Mesothelial cell of epicardium (in vitro differentiated cells): ENCODE results near the gene SLF2. TPM values are rescaled to one million over a fixed set of nuclear protein-coding genes. Genes with fewer than 3 reads are reported as not detected.
A peak's percentile ranks its signal among the peaks of the same experiment; 100 is the strongest.

ENCODE experiments used
- DNase-seq, 2 experiments: peaks; one replicate each; pipeline ENCODE4 v3.0.0; 2021; ENCODE audit warnings: low spot score in 2 of 2; ENCODE audit not compliant: unreplicated experiment in 2 of 2
- H3K27ac Mint-ChIP-seq: 2 replicates; pipeline ENCODE4 v1.8.0; 2021; ENCODE audit warnings: mixed read lengths
- H3K27me3 Mint-ChIP-seq: 2 replicates; pipeline ENCODE4 v1.8.0; 2021; ENCODE audit warnings: low read depth, mixed read lengths
- H3K36me3 Mint-ChIP-seq: 2 replicates; pipeline ENCODE4 v1.8.0; 2021; ENCODE audit warnings: mixed read lengths
- H3K4me1 Mint-ChIP-seq: 2 replicates; pipeline ENCODE4 v1.8.0; 2021; ENCODE audit warnings: mixed read lengths
- H3K4me3 Mint-ChIP-seq: 2 replicates; pipeline ENCODE4 v1.8.0; 2021; ENCODE audit warnings: mild to moderate bottlenecking, moderate library complexity, mixed read lengths
- H3K9me3 Mint-ChIP-seq: 2 replicates; pipeline ENCODE4 v1.8.0; 2021; ENCODE audit warnings: mixed read lengths
- total RNA-seq: library from RNA; stranded (reverse); gene quantifications from 3 replicates; pipeline ENCODE4 v1.2.1, GENCODE V29; 2021
- TF ChIP-seq, protein P1 (sequence below): fragments of 200-600 bp; sonication (generic); IDR thresholded peaks from one replicate; pipeline ENCODE4 v1.5.0; 2021; ENCODE audit warnings: antibody characterized with exemption; ENCODE audit not compliant: unreplicated experiment

Gene SLF2
- total RNA-seq, 1 donor from 2014 or later, result 35.5 TPM

DNA sequence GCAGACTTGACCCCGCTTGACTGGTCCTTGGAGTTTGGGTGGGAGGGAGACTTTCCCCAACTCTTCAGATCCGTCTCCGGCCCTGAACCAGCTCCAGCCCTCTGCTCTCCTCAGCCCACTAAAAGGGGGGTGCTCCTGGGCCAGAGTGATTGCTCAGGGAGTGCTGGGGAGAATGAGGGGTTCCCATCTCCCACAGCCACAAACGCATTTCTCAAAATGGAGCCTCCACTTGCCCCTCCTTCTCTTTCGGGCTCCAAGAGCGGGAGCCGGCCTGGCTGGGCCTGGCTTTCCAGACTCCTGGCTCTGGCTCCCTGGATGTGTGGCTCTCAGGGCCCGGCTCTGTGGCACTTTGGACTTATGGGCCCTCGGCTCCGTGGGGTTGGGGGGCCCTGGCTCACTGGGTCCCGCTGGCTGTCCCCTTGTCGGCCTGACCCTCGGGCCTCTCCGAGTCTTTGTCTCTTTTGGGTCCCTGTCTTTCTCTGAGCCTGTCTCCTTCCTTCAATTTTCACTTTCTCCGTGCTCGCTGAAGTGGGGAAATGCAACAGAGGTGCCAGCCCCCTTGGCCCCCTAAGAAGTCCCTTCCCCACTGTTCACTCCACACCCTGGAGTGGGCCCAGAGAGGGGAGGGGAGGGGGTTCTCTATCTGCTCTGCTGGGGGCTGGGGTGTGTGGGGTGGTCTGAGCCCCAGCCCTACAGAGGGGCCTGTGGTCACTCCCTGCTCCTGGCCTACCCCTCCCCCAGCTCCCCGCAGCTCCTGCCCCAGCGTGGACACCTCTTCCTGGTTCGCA lies 87.6 kb downstream of the SLF2 start:
- TF ChIP-seq, protein P1, sequence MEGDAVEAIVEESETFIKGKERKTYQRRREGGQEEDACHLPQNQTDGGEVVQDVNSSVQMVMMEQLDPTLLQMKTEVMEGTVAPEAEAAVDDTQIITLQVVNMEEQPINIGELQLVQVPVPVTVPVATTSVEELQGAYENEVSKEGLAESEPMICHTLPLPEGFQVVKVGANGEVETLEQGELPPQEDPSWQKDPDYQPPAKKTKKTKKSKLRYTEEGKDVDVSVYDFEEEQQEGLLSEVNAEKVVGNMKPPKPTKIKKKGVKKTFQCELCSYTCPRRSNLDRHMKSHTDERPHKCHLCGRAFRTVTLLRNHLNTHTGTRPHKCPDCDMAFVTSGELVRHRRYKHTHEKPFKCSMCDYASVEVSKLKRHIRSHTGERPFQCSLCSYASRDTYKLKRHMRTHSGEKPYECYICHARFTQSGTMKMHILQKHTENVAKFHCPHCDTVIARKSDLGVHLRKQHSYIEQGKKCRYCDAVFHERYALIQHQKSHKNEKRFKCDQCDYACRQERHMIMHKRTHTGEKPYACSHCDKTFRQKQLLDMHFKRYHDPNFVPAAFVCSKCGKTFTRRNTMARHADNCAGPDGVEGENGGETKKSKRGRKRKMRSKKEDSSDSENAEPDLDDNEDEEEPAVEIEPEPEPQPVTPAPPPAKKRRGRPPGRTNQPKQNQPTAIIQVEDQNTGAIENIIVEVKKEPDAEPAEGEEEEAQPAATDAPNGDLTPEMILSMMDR, result no peak
- no peaks in the 10 kb centered on the region for H3K27me3 Mint-ChIP-seq
- peak in 1 of 2 experiments; percentile 65 for DNase-seq
- peak overlapping the region; percentile 92 for H3K27ac Mint-ChIP-seq
- peaks cover 39% of the 10 kb centered on the region for H3K4me1 Mint-ChIP-seq
- H3K4me3 Mint-ChIP-seq, result peak overlapping the region; percentile 73
- H3K9me3 Mint-ChIP-seq, result no peaks in the 10 kb centered on the region
- H3K36me3 Mint-ChIP-seq, result peaks cover 5% of the 10 kb centered on the region

DNA sequence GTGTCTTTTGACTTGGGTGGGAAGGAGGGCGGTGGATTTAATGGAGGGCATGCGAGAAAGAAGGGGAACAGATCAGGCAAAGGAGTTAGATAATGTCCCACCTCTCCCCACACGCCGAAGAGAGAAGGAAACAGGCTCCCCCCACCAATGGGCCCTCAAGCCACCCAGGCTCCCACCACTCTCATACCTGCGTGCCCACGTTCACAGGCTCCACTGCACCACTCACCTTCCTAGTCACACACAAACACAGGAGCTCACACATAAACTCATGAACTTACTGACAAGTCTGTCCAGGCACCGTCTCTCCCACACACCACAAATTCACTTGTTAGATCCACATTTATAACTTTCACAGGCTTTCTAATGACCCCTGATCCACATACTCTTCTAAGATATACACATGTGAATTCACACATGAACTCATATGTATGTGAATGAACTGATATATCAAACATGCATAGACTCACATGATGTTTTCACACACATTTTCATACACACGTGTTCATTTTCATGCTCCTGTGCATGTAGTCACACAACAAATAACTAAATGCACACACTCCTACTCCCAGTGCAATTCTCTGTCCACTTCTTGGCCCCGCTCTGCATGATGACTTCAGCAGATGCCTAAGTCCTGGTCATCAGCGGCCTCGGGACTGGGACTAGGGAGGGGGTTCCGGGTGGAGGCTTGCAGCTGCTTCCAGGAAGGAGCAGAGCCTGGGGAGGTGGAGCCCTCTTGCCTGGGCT lies 88.3 kb downstream of the SLF2 start:
- TF ChIP-seq, protein P1, result no peak

DNA sequence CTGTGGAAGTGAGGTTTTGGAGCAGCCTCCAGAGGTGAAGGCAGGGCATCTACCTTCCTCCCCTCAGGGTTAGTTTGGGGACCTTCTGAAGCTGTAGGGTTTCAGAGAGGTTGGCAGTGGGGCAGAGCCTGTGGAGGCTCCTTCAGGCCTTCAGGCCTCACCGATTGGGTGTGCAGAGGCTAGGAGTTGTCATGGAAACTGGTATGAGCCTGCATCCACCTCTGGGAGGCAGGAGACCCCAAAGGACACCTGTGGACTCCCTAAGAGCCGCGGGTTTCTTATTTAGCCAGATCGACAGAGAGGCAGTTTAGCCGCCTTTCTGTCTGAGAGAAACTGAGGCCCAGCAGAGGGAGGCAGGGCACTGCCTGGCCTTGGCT lies 88.9 kb downstream of the SLF2 start:
- peak overlapping the region; percentile 92 for H3K27ac Mint-ChIP-seq

More for the DNA sequence above, 88.3 kb downstream of the SLF2 start:
- Mint-ChIP-seq H3K9me3 (no peaks in the 10 kb centered on the region), H3K4me3 (peak overlapping the region; percentile 73), H3K4me1 (peaks cover 32% of the 10 kb centered on the region), H3K27ac (peak overlapping the region; percentile 92), H3K36me3 (peaks cover 6% of the 10 kb centered on the region), H3K27me3 (no peaks in the 10 kb centered on the region)
- no peak for DNase-seq

DNA sequence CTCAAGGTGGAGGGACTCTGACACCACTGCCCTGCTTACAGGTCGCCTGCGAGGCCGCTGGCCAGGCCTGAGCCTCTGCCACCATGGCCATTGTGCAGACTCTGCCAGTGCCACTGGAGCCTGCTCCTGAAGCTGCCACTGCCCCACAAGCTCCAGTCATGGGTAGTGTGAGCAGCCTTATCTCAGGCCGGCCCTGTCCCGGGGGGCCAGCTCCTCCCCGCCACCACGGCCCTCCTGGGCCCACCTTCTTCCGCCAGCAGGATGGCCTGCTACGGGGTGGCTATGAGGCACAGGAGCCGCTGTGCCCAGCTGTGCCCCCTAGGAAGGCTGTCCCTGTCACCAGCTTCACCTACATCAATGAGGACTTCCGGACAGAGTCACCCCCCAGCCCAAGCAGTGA lies 89.7 kb downstream of the SLF2 start:
- no peaks in the 10 kb centered on the region for H3K9me3 Mint-ChIP-seq
- no peak for DNase-seq
- peaks cover 25% of the 10 kb centered on the region for H3K4me1 Mint-ChIP-seq
- H3K27ac Mint-ChIP-seq, result no peak overlapping the region
- H3K36me3 Mint-ChIP-seq, result peaks cover 6% of the 10 kb centered on the region
- no peak overlapping the region for H3K4me3 Mint-ChIP-seq
- no peaks in the 10 kb centered on the region for H3K27me3 Mint-ChIP-seq
- TF ChIP-seq, protein P1, result no peak

More for the DNA sequence above, 88.9 kb downstream of the SLF2 start:
- no peak for DNase-seq
- H3K4me3 Mint-ChIP-seq, result peak overlapping the region; percentile 73
- peaks cover 6% of the 10 kb centered on the region for H3K36me3 Mint-ChIP-seq
- TF ChIP-seq, protein P1, result no peak
- H3K4me1 Mint-ChIP-seq, result peaks cover 26% of the 10 kb centered on the region
- H3K27me3 Mint-ChIP-seq, result no peaks in the 10 kb centered on the region
- H3K9me3 Mint-ChIP-seq, result no peaks in the 10 kb centered on the region

DNA sequence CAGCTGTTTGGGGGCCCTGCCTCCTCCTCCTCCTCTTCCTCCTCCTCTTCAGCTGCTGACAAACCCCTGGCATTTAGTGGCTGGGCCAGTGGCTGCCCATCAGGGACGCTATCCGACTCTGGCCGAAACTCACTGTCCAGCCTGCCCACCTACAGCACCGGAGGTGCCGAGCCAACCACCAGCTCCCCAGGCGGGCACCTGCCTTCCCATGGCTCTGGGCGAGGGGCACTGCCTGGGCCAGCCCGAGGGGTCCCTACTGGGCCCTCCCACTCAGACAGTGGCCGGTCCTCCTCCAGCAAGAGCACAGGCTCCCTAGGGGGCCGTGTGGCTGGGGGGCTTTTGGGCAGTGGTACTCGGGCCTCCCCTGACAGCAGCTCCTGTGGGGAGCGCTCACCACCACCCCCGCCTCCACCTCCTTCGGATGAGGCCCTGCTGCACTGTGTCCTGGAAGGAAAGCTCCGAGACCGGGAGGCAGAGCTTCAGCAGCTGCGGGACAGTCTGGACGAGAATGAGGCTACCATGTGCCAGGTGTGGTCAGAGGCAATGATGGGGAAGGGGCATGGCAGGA lies 91.0 kb downstream of the SLF2 start:
- Mint-ChIP-seq H3K4me3 (peak overlapping the region; percentile 42), H3K4me1 (peaks cover 20% of the 10 kb centered on the region), H3K36me3 (peaks cover 6% of the 10 kb centered on the region), H3K27me3 (no peaks in the 10 kb centered on the region), H3K9me3 (no peaks in the 10 kb centered on the region), H3K27ac (no peak overlapping the region)
- no peak for DNase-seq
- TF ChIP-seq, protein P1, result no peak
